ENCODE results near the gene G6PC1.
A peak's percentile ranks its signal among the peaks of the same experiment; 100 is the strongest.
"Not testable (repeated sequence)": the region's sequence is repeated elsewhere in the genome, so short reads cannot be mapped to it uniquely, and the experiment has no call there.

The G6PC1 gene

DNA sequence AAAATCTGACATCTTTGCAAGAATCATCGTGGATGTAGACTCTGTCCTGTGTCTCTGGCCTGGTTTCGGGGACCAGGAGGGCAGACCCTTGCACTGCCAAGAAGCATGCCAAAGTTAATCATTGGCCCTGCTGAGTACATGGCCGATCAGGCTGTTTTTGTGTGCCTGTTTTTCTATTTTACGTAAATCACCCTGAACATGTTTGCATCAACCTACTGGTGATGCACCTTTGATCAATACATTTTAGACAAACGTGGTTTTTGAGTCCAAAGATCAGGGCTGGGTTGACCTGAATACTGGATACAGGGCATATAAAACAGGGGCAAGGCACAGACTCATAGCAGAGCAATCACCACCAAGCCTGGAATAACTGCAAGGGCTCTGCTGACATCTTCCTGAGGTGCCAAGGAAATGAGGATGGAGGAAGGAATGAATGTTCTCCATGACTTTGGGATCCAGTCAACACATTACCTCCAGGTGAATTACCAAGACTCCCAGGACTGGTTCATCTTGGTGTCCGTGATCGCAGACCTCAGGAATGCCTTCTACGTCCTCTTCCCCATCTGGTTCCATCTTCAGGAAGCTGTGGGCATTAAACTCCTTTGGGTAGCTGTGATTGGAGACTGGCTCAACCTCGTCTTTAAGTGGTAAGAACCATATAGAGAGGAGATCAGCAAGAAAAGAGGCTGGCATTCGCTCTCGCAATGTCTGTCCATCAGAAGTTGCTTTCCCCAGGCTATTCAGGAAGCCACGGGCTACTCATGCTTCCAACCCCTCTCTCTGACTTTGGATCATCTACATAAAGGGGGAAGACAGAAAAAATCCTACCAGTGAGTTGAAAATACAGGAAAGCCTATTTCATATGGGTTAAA lies at the start of gene G6PC1:
Gene G6PC1, plus strand, starts transcription at position 340 of the 872 bp plus-strand sequence. Its CDS starts 78 bp downstream, at position 418.
- no peaks in the 10 kb centered on the region for H3K36me3 ChIP-seq (ENCODE audit: control insufficient read depth in 1 of 2, insufficient read depth in 2 of 2, low read length in 2 of 2)
- H3K4me1 ChIP-seq (ENCODE audit: control insufficient read depth in 1 of 2, insufficient read depth in 2 of 2, low read length in 2 of 2), result peaks cover 0 to 15% of the 10 kb centered on the region in 2 donors
- peak within 1 kb of the TSS in 1 of 2 donors; percentile 31 for H3K9ac ChIP-seq (ENCODE audit: low read depth in 1 of 2, low read length in 2 of 2)
- H3K9me3 ChIP-seq (ENCODE audit: control insufficient read depth in 1 of 2, low read length in 2 of 2), result no peaks in the 10 kb centered on the region
- H3K27me3 ChIP-seq (ENCODE audit: control insufficient read depth in 1 of 2, insufficient read depth in 2 of 2, low read length in 2 of 2), result no peaks in the 10 kb centered on the region
- no peak within 1 kb of the TSS for H3K27ac ChIP-seq (ENCODE audit: low read depth, low read length)
- peak within 1 kb of the TSS; percentile 51 to 57 for H3K4me3 ChIP-seq (ENCODE audit: low read depth in 1 of 2, low read length in 2 of 2)

DNA sequence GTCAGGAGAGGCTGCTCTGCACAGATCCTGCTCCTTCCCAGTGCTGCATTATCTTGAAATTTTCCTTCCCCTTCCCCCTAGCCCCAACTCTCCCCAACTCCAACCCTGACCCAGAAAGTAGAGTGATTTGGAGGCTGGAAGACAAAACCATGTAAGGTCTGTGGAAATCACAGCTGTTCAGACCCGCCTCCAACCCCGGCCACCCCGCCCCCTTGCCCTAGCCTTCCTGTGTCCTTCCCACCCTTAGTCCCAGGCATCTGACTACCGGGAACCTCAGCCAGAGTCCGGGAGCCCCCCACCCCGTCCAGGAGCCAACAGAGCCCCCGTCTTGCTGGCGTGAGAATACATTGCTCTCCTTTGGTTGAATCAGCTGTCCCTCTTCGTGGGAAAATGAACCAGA lies 49.6 kb upstream of the G6PC1 start, which contains the start of gene AOC3:
Gene AOC3, plus strand, starts transcription at position 246 of the 400 bp plus-strand sequence. Its CDS starts 145 bp downstream, at position 391.
- peak within 1 kb of the TSS; percentile 42 for H3K27ac ChIP-seq (ENCODE audit: low read depth, low read length)
- no peak within 1 kb of the TSS for H3K9ac ChIP-seq (ENCODE audit: low read depth in 1 of 2, low read length in 2 of 2)
- no peaks in the 10 kb centered on the region for H3K27me3 ChIP-seq (ENCODE audit: control insufficient read depth in 1 of 2, insufficient read depth in 2 of 2, low read length in 2 of 2)
- H3K4me1 ChIP-seq (ENCODE audit: control insufficient read depth in 1 of 2, insufficient read depth in 2 of 2, low read length in 2 of 2), result peaks cover 10 to 13% of the 10 kb centered on the region in 2 donors
- H3K4me3 ChIP-seq (ENCODE audit: low read depth in 1 of 2, low read length in 2 of 2), result peak within 1 kb of the TSS; percentile 11 to 41
- H3K36me3 ChIP-seq (ENCODE audit: control insufficient read depth in 1 of 2, insufficient read depth in 2 of 2, low read length in 2 of 2), result no peaks in the 10 kb centered on the region
- H3K9me3 ChIP-seq (ENCODE audit: control insufficient read depth in 1 of 2, low read length in 2 of 2), result no peaks in the 10 kb centered on the region

GRCh38 chr17:42851371-42852240 lies 49.0 kb upstream of the G6PC1 start:
- not testable (repeated sequence) for H3K36me3 ChIP-seq (ENCODE audit: control insufficient read depth in 1 of 2, insufficient read depth in 2 of 2, low read length in 2 of 2); H3K9me3 ChIP-seq (ENCODE audit: control insufficient read depth in 1 of 2, low read length in 2 of 2); H3K9ac ChIP-seq (ENCODE audit: low read depth in 1 of 2, low read length in 2 of 2); H3K27me3 ChIP-seq (ENCODE audit: control insufficient read depth in 1 of 2, insufficient read depth in 2 of 2, low read length in 2 of 2)
- Histone ChIP-seq H3K4me1 (ENCODE audit: control insufficient read depth in 1 of 2, insufficient read depth in 2 of 2, low read length in 2 of 2) (peaks cover 10 to 13% of the 10 kb centered on the region in 2 donors), H3K27ac (ENCODE audit: low read depth, low read length) (peak overlapping the region; percentile 42), H3K4me3 (ENCODE audit: low read depth in 1 of 2, low read length in 2 of 2) (peak overlapping the region in 1 of 2 donors; percentile 32)

DNA sequence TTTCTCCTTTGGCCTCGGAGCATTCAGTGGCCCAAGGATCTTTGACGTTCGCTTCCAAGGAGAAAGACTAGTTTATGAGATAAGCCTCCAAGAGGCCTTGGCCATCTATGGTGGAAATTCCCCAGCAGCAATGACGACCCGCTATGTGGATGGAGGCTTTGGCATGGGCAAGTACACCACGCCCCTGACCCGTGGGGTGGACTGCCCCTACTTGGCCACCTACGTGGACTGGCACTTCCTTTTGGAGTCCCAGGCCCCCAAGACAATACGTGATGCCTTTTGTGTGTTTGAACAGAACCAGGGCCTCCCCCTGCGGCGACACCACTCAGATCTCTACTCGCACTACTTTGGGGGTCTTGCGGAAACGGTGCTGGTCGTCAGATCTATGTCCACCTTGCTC lies 48.2 kb upstream of the G6PC1 start:
- Histone ChIP-seq H3K36me3 (ENCODE audit: control insufficient read depth in 1 of 2, insufficient read depth in 2 of 2, low read length in 2 of 2) (no peaks in the 10 kb centered on the region), H3K4me3 (ENCODE audit: low read depth in 1 of 2, low read length in 2 of 2) (peak overlapping the region in 1 of 2 donors; percentile 46), H3K27ac (ENCODE audit: low read depth, low read length) (peak overlapping the region; percentile 1), H3K27me3 (ENCODE audit: control insufficient read depth in 1 of 2, insufficient read depth in 2 of 2, low read length in 2 of 2) (no peaks in the 10 kb centered on the region), H3K4me1 (ENCODE audit: control insufficient read depth in 1 of 2, insufficient read depth in 2 of 2, low read length in 2 of 2) (peaks cover 10 to 13% of the 10 kb centered on the region in 2 donors), H3K9me3 (ENCODE audit: control insufficient read depth in 1 of 2, low read length in 2 of 2) (no peaks in the 10 kb centered on the region), H3K9ac (ENCODE audit: low read depth in 1 of 2, low read length in 2 of 2) (no peak overlapping the region)

DNA sequence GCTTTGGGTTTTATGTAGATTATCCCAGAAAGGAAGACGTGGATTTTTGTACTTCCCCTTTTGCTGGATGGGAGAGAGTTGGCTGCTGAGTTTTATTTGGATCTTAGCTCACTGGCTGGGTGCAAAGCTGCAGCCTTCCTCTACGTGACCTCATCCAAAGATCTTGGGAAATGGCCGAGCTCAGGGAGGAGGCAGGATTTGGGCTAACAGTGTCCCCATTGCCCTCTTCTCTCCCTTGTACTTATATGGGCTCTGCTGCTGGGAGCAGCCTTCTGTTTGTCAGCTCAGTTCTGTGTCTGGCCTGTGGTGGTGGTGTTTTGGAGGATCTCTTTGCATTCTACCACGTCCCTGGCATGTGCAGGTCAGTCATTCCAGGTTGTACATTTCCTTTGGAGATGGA lies 47.6 kb upstream of the G6PC1 start:
- Histone ChIP-seq H3K4me1 (ENCODE audit: control insufficient read depth in 1 of 2, insufficient read depth in 2 of 2, low read length in 2 of 2) (peaks cover 10 to 13% of the 10 kb centered on the region in 2 donors), H3K4me3 (ENCODE audit: low read depth in 1 of 2, low read length in 2 of 2) (peak overlapping the region; percentile 46 to 51), H3K9me3 (ENCODE audit: control insufficient read depth in 1 of 2, low read length in 2 of 2) (no peaks in the 10 kb centered on the region), H3K27me3 (ENCODE audit: control insufficient read depth in 1 of 2, insufficient read depth in 2 of 2, low read length in 2 of 2) (no peaks in the 10 kb centered on the region), H3K27ac (ENCODE audit: low read depth, low read length) (no peak overlapping the region), H3K9ac (ENCODE audit: low read depth in 1 of 2, low read length in 2 of 2) (no peak overlapping the region), H3K36me3 (ENCODE audit: control insufficient read depth in 1 of 2, insufficient read depth in 2 of 2, low read length in 2 of 2) (no peaks in the 10 kb centered on the region)

DNA sequence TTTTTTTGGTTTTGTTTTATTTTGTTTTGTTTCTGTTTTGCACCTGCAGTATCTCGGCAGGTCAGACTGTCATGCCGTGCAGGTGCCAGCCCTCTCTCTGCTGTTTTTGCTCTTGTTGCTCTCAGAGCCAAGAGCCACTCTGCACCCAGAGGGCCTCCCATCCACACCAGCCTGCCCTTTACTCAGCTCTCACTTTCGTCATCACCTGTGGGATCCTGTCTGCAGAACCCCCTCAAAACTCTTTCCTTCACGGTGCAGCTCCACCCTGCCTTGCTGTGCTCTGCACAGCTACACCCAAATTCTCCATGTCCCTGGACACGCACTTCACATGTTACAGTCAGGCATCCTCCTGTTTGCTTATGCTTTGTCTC lies 47.0 kb upstream of the G6PC1 start:
- H3K27me3 ChIP-seq (ENCODE audit: control insufficient read depth in 1 of 2, insufficient read depth in 2 of 2, low read length in 2 of 2), result no peaks in the 10 kb centered on the region
- no peaks in the 10 kb centered on the region for H3K9me3 ChIP-seq (ENCODE audit: control insufficient read depth in 1 of 2, low read length in 2 of 2)
- peaks cover 10 to 13% of the 10 kb centered on the region in 2 donors for H3K4me1 ChIP-seq (ENCODE audit: control insufficient read depth in 1 of 2, insufficient read depth in 2 of 2, low read length in 2 of 2)
- H3K9ac ChIP-seq (ENCODE audit: low read depth in 1 of 2, low read length in 2 of 2), result no peak overlapping the region
- no peak overlapping the region for H3K27ac ChIP-seq (ENCODE audit: low read depth, low read length)
- H3K4me3 ChIP-seq (ENCODE audit: low read depth in 1 of 2, low read length in 2 of 2), result peak overlapping the region in 1 of 2 donors; percentile 51
- no peaks in the 10 kb centered on the region for H3K36me3 ChIP-seq (ENCODE audit: control insufficient read depth in 1 of 2, insufficient read depth in 2 of 2, low read length in 2 of 2)

GRCh38 chr17:42853968-42854790 lies 46.4 kb upstream of the G6PC1 start:
- no peaks in the 10 kb centered on the region for H3K36me3 ChIP-seq (ENCODE audit: control insufficient read depth in 1 of 2, insufficient read depth in 2 of 2, low read length in 2 of 2)
- peaks cover 10 to 13% of the 10 kb centered on the region in 2 donors for H3K4me1 ChIP-seq (ENCODE audit: control insufficient read depth in 1 of 2, insufficient read depth in 2 of 2, low read length in 2 of 2)
- H3K9me3 ChIP-seq (ENCODE audit: control insufficient read depth in 1 of 2, low read length in 2 of 2), result no peaks in the 10 kb centered on the region
- H3K27me3 ChIP-seq (ENCODE audit: control insufficient read depth in 1 of 2, insufficient read depth in 2 of 2, low read length in 2 of 2), result no peaks in the 10 kb centered on the region
- H3K27ac ChIP-seq (ENCODE audit: low read depth, low read length), result no peak overlapping the region
- H3K4me3 ChIP-seq (ENCODE audit: low read depth in 1 of 2, low read length in 2 of 2), result no peak overlapping the region
- no peak overlapping the region for H3K9ac ChIP-seq (ENCODE audit: low read depth in 1 of 2, low read length in 2 of 2)

GRCh38 chr17:42855048-42855596 lies 45.5 kb upstream of the G6PC1 start:
- H3K9ac ChIP-seq (ENCODE audit: low read depth in 1 of 2, low read length in 2 of 2), result no peak overlapping the region
- no peaks in the 10 kb centered on the region for H3K27me3 ChIP-seq (ENCODE audit: control insufficient read depth in 1 of 2, insufficient read depth in 2 of 2, low read length in 2 of 2)
- H3K9me3 ChIP-seq (ENCODE audit: control insufficient read depth in 1 of 2, low read length in 2 of 2), result no peaks in the 10 kb centered on the region
- no peak overlapping the region for H3K27ac ChIP-seq (ENCODE audit: low read depth, low read length)
- no peaks in the 10 kb centered on the region for H3K36me3 ChIP-seq (ENCODE audit: control insufficient read depth in 1 of 2, insufficient read depth in 2 of 2, low read length in 2 of 2)
- H3K4me3 ChIP-seq (ENCODE audit: low read depth in 1 of 2, low read length in 2 of 2), result no peak overlapping the region
- peaks cover 2 to 3% of the 10 kb centered on the region in 2 donors for H3K4me1 ChIP-seq (ENCODE audit: control insufficient read depth in 1 of 2, insufficient read depth in 2 of 2, low read length in 2 of 2)

DNA sequence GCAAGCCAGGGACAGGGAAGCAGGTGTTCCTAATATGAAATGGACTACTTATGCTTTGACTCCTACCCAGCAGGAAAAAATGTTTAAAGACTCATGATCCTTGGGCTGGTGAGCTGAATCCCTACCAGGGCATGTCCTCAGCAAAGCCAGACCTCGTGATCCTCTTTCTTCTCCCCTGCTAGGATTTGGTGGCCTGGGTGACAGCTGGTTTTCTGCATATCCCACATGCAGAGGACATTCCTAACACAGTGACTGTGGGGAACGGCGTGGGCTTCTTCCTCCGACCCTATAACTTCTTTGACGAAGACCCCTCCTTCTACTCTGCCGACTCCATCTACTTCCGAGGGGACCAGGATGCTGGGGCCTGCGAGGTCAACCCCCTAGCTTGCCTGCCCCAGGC lies 44.5 kb upstream of the G6PC1 start:
- not testable (repeated sequence) for H3K4me3 ChIP-seq (ENCODE audit: low read depth in 1 of 2, low read length in 2 of 2); H3K4me1 ChIP-seq (ENCODE audit: control insufficient read depth in 1 of 2, insufficient read depth in 2 of 2, low read length in 2 of 2); H3K9me3 ChIP-seq (ENCODE audit: control insufficient read depth in 1 of 2, low read length in 2 of 2); H3K27ac ChIP-seq (ENCODE audit: low read depth, low read length); H3K27me3 ChIP-seq (ENCODE audit: control insufficient read depth in 1 of 2, insufficient read depth in 2 of 2, low read length in 2 of 2); H3K9ac ChIP-seq (ENCODE audit: low read depth in 1 of 2, low read length in 2 of 2); H3K36me3 ChIP-seq (ENCODE audit: control insufficient read depth in 1 of 2, insufficient read depth in 2 of 2, low read length in 2 of 2)

All from duodenal mucosa (tissue), 2 donors.